HK-2 (cell line): ENCODE measurements around the gene DNAJC1.
A peak's percentile ranks its signal among the peaks of the same experiment; 100 is the strongest.
"Not testable (repeated sequence)": the region's sequence is repeated elsewhere in the genome, so short reads cannot be mapped to it uniquely, and the experiment has no call there.

ENCODE experiments used
- DNase-seq: peaks from one replicate; pipeline ENCODE4 v3.0.0-alpha.2; 2018; ENCODE audit not compliant: unreplicated experiment

The DNAJC1 gene

GRCh38 chr10:22003177-22003963 lies at the start of gene DNAJC1:
DNAJC1 (minus strand) TSS chr10:22003730; CDS start chr10:22003434, 296 bp downstream.
- peak; percentile 94 for DNase-seq

GRCh38 chr10:22053048-22053447 lies 49.5 kb upstream of the DNAJC1 start:
- DNase-seq, result no peak

GRCh38 chr10:22049635-22050034 lies 46.1 kb upstream of the DNAJC1 start:
- no peak for DNase-seq

- no peak for DNase-seq
These were observed 44.3 kb upstream of the DNAJC1 start for GRCh38 chr10:22047812-22048211.

GRCh38 chr10:22043327-22043633 lies 39.8 kb upstream of the DNAJC1 start:
- DNase-seq, result no peak

- DNase-seq, result no peak
These were observed 39.2 kb upstream of the DNAJC1 start for GRCh38 chr10:22042557-22043326.

GRCh38 chr10:22034333-22034732 lies 30.8 kb upstream of the DNAJC1 start:
- DNase-seq, result no peak

GRCh38 chr10:22032268-22032667 lies 28.7 kb upstream of the DNAJC1 start:
- DNase-seq, result not testable (repeated sequence)

- DNase-seq, result no peak
These were observed 26.9 kb upstream of the DNAJC1 start for GRCh38 chr10:22030421-22030820.

- DNase-seq, result no peak
These were observed 26.1 kb upstream of the DNAJC1 start for GRCh38 chr10:22029445-22030236.

GRCh38 chr10:22027364-22028238 lies 24.1 kb upstream of the DNAJC1 start:
- no peak for DNase-seq

- DNase-seq, result no peak
These were observed 22.8 kb upstream of the DNAJC1 start for GRCh38 chr10:22026287-22026686.

- DNase-seq, result no peak
These were observed 20.0 kb upstream of the DNAJC1 start for GRCh38 chr10:22023508-22023907.

GRCh38 chr10:22022257-22023032 lies 18.9 kb upstream of the DNAJC1 start:
- DNase-seq, result no peak

GRCh38 chr10:22021144-22021543 lies 17.6 kb upstream of the DNAJC1 start:
- not testable (repeated sequence) for DNase-seq

GRCh38 chr10:22017283-22018020 lies 13.9 kb upstream of the DNAJC1 start:
- DNase-seq, result no peak

- DNase-seq, result no peak
These were observed 12.6 kb upstream of the DNAJC1 start for GRCh38 chr10:22016046-22016705.

GRCh38 chr10:22010973-22011408 lies 7.5 kb upstream of the DNAJC1 start:
- no peak for DNase-seq

GRCh38 chr10:22010539-22010938 lies 7.0 kb upstream of the DNAJC1 start:
- DNase-seq, result no peak
